Activated CD8-positive, alpha-beta memory T cell treated with anti-CD3 and anti-CD28 coated beads for 36 hours (primary cell): ENCODE measurements around the gene ZNF600. TPM values are rescaled to one million over a fixed set of nuclear protein-coding genes. Genes with fewer than 3 reads are reported as not detected.
"Not testable (repeated sequence)": the region's sequence is repeated elsewhere in the genome, so short reads cannot be mapped to it uniquely, and the experiment has no call there.

Source experiments
- CTCF ChIA-PET: fragments of 350-600 bp; sonication (Branson Sonifier 250); formaldehyde crosslinking; loops from one replicate; lab custom pipeline; 2021; ENCODE audit warnings: antibody characterized with exemption; lab: Charles Lee
- POLR2A ChIA-PET: fragments of 350-600 bp; sonication (Branson Sonifier 250); formaldehyde crosslinking; loops from one replicate; lab custom pipeline; 2021; ENCODE audit warnings: antibody characterized with exemption; lab: Charles Lee
- total RNA-seq, 2 experiments: library from RNA; stranded (reverse); gene quantifications; one replicate each; pipeline ENCODE4 v1.2.3, GENCODE V29; 2021

ZNF600 gene
- total RNA-seq = 10 to 100 TPM; 16.1 to 17.8 TPM

DNA sequence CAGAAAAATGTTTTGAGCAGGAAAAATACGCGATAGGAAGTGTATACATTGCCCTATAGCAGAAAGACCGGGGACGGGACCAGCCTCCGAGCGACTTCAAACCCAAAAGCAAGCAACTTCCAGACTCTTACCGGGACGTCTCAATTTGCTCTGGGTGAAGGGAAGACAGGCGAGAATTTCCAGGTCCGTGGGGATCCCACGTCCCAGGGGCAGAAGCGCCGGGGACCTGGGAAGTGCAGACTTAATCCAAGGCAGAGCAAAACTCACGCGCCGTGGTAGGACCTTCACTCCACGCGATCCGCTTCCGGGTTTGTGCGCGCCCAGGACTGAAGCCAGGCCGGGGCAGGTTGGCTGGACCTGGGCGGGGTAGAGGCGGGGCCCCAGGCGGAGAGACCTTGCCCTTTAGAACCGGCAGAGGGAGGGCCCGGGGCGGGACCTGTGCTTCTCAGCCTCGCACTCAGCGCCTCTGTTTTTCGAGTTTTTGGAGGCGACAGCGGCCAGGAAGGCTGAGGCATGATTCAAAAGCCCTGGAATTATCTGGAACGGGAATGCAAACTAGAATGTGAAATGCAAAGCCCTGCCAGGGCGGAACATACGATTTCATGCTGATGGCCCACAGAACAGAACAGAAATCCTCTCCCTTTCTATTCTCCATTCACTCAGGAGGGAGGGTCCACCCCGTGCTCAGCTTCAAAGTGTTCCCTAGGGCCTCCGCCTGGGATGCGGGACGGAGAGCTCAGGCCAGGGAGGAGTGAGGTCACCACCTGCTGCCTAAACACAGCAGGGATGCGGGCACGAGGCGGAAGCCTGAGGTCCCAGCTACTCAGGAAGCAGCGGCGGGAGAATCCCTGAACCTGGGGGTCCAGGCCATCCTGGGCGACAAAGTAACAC is at the start of gene ZNF600:
Gene ZNF600 (minus strand): TSS at position 328 of the 891 bp plus-strand sequence. CDS start 7,903 bp downstream, outside the sequence.
- CTCF ChIA-PET = interaction anchor here (0.7 kb wide), 2 partner anchors 85 to 249 kb away, joined by 3 to 5 read pairs; no protein-coding TSS in a partner anchor
- POLR2A ChIA-PET = interaction anchor here (0.6 to 0.7 kb wide), 5 partner anchors 15 to 204 kb away, joined by 3 to 7 read pairs (median 5); partner anchors contain the start of gene ZNF816

DNA sequence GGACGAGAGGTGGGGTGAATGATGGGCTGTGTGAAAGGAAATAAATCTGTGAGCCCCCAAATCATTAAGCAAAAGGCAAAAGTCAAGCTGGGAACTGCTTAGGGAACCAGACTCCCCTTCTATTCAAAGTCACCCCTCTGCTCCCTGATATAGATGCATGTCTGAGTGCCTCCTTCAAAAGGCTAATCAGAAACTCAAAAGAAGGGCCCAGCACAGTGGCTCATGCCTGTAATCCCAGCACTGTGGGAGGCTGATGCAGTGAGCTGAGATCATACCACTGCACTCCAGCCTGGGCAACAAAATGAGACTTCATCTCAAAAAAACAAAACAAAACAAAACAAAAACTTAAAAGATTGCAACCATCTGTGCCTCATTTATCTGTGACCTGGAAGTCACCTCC is 47.7 kb upstream of the ZNF600 start:
- CTCF ChIA-PET, POLR2A ChIA-PET: not testable (repeated sequence)

DNA sequence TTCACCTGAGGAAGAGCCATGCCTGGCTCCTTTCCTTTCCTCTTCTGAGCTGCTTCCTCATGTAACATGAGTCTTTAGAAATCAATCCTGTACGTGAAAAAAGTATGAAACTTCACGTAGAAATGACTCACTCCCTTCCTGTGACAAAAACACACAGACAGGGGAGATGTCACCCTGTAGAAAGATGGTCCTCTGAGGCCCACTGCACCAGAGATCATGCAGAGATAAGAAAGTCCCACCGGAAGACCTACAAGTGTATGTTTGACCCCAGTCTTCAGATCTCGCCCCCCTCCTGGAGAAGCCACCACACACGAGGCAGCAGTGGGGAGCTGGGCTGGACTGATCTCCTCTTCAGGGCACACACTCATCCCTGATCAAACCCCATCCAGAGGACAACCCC is 47.0 kb upstream of the ZNF600 start:
- CTCF ChIA-PET, POLR2A ChIA-PET: not testable (repeated sequence)

DNA sequence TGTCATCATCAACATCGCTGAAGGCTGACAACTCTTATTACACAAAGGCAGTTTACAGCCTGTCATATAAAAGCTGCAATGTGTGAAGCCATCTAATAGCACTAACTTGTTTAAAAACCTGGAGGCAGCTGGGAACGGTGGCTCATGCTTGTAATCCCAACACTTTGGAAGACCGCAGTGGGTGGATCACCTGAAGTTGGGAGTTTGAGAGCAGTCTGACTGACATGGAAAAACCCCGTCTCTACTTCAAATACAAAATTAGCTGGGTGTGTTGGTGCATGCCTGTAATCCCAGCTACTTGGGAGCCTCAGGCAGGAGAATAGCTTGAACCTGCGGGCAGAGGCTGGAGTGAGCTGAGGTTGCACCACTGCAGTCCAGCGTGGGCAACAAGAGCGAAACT is 43.3 kb upstream of the ZNF600 start:
- CTCF ChIA-PET, POLR2A ChIA-PET: not testable (repeated sequence)

DNA sequence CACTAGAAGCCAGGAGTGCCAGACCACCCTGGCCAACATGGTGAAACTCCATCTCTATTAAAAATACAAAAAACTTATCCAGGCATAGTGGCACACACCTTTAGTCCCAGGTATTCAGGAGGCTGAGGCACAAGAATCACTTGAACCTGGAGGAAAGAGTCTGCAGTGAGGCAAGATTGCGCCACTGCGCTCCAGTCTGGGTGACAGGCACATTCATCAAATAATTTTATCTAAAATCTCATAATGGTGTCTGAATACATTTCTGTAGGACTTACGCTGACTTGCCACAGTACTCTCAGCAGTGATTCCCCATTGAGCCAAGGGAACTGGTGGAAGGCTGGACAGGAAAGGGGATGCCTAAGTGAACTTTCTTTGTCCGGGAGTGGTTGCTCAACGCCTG is 39.2 kb upstream of the ZNF600 start:
- CTCF ChIA-PET = no interaction called here
- POLR2A ChIA-PET = no interaction called here

DNA sequence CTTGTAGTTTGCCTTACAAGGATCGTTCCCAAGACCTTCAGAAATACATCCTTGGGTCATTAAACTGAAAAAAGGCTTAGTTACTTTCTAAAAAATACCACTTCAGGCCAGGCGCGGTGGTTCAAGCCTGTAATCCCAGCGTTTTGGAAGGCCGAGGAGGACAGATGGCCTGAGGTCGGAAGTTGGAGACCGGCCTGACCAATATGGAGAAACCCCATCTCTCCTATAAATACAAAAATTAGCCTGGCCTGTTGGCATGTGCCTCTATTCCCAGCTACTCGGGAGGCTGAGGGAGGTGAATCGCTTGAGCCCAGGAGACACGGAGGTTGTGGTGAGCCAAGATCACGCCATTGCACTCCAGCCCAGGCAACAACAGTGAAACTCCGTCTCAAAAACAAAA is 37.1 kb upstream of the ZNF600 start:
- CTCF ChIA-PET = no interaction called here

DNA sequence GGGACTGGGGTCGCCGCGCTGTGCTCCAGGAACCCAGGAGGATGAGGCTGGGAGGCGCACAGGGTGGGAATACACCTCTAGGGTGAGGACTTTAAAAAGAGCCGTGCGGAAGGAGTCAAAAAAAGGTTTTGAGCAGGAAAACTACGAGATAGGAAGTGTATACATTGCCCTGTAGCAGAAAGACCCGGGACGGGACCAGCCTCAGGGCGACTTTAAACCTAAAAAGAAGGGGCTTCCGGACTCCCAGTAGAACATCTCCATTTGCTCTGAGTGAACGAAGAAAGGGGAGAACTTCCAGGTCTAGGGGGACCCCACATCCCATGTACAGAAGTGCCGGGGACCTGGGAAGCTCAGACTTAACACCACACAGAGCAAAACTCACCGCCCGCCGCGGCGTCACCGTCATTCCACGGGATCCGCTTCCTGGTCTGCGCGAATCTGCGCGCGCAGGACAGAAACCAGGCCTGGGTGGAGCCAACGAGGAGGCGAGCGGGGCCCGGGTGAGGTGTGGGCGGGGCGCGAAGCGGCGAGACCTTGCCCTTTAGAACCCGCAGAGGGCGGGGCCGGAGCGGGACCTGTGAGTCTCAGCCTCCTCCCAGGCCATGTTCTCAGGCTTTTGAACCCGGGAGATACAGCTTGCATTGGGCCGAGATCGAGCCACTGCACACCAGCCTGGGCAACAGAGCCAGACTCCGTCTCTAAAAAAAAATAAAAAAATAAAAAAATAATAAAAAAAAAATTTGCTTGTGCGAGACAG is 34.8 kb upstream of the ZNF600 start, which contains the start of gene ZNF28:
Gene ZNF28 (minus strand): TSS at position 430 of the 757 bp plus-strand sequence. CDS start 3,675 bp downstream, outside the sequence.
- CTCF ChIA-PET, POLR2A ChIA-PET: not testable (repeated sequence)

More for the DNA sequence above, 37.1 kb upstream of the ZNF600 start:
- POLR2A ChIA-PET = no interaction called here

DNA sequence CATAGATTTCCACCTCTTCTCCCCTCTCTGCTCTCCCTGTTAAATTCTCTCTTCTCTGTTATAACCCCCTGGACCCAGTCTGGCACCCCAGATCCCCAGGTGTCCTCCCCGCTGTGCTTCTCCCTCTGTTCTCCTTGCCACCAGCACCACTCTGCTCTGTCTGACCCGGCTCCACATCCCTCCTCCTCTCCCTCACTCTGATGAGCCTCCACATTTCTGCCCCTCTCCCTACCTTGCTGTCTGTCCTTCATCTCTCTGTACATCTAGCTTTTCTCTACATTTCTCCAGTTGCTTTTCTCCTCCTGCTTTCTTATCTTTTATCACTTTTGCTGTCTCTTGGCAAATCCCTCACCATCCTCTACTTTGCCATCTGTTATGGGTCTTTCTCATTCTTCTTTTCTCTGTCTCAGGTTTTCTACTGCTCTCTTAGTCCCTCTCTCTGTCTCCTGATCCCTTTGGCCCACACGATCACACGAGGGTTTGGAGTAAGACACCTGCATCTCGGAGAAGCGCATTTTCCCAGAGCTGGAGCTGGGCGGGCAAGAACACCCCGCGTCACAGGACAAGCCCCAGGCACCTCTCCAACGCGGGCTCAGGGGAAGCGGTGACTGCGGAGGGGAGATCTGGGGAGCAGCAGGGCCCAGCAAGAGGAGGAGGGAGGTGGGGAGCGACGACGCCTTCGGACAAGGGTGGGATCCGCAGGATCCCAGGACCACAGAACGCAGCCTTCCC is 34.0 kb upstream of the ZNF600 start:
- POLR2A ChIA-PET = interaction anchor here (0.7 kb wide), 1 partner anchor 107 kb away, joined by 7 read pairs; no protein-coding TSS in a partner anchor
- CTCF ChIA-PET = not testable (repeated sequence)

DNA sequence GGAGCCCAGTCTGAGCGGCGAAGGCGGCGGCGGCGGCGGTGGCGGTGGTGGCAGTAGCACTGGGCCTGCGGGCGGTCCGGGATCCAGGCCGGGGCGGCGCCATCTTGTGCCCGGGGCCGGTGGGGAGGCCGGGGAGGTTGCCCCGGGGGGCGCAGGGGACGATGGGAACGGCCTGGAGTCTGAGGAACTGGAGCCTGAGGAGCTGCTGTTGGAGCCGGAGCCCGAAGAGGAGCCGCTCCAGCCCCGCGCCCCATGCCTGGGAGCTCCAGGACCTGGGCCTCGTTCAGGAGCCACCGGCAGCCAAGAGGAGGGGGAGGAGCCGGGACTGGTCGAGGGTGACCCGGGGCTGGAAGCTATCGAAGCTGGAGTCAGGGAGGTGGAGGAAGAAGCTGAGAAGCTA is 23.2 kb upstream of the ZNF600 start:
- ChIA-PET CTCF (no interaction called here), POLR2A (no interaction called here)

DNA sequence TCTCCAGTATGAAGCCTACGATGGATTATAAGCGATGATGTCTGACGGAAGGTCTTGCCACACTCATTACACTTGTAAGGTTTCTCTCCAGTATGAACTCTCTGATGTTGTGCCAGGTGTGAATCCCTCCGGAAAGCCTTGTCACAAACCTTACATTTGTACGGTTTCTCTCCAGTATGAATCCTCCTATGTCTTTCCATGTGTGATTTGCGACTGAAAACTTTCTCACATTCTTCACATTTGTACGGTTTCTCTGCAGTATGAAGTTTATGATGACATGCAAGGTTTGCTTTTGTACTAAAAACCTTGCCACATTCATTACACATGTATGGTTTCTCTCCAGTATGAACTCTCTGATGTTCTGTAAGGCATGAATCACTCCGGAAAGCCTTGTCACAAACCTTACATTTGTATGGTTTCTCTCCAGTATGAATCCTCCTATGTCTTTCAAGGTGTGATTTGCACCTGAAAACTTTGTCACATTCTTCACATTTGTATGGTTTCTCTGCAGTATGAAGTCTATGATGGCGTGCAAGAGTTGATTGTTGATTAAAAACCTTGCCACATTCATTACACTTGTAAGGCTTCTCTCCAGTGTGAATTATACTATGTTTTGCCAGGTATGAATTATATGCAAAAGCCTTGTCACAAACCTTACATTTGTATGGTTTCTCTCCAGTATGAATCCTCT is 13.5 kb upstream of the ZNF600 start:
- POLR2A ChIA-PET, CTCF ChIA-PET: not testable (repeated sequence)

DNA sequence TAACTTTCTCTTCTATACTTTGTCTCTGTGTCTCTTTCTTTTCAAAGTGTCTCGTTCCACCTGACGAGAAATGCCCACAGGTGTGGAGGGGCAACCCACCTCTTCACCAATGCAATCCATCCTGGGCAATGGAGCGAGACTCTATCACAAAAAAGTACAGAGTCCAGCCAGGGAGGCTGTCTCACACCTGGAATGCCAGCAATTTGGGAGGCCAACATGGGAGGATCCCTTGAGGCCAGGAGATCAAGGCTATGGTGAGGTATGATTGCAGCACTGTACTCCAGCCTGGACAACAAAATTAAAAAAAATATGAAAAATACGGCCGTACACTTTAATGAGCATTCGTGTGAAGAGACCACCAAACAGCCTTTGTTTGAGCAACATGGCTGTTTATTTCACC is 2.8 kb upstream of the ZNF600 start:
- ChIA-PET CTCF (no interaction called here), POLR2A (no interaction called here)

DNA sequence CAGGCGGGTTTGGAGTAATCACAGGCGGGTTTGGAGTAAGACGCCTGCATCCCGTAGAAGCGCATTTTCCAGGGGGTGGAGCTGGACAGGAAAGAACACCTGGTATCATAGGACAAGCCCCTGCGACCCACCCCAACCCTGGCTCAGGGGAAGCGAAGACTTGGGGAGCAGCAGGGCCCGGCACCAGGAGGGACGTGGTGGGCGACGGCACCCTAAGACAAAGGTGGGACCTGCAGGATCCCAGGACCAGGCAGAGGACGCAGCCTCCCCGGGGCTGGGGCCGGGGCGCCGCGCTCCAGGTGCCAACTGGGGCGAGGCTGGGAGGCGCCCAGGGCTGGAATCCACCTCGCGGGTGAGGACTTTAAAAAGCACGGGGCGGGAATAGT is 520 bp downstream of the ZNF600 start:
- CTCF ChIA-PET = no interaction called here
- POLR2A ChIA-PET = no interaction called here

DNA sequence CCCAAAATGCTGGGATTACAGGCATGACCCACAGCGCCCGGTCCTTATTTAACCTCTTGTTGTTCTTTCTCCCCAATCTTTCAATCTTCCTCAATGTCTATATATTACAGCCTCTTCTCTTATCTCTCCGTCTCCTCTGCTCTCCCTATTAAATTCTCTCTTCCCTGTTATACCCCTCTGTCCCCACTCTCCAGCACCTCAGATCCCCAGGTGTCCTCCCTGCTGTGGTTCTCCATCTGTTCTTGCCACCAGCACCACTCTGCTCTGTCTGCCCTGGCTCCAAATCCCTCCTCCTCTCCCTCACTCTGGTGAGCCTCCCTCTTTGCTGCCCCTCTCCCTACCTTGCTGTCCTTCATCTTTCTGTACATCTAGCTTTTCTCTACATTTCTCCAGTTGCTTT is 1.1 kb downstream of the ZNF600 start:
- ChIA-PET POLR2A (no interaction called here), CTCF (interaction anchor here (0.7 kb wide), 2 partner anchors 93 to 148 kb away, joined by 3 read pairs; no protein-coding TSS in a partner anchor)

DNA sequence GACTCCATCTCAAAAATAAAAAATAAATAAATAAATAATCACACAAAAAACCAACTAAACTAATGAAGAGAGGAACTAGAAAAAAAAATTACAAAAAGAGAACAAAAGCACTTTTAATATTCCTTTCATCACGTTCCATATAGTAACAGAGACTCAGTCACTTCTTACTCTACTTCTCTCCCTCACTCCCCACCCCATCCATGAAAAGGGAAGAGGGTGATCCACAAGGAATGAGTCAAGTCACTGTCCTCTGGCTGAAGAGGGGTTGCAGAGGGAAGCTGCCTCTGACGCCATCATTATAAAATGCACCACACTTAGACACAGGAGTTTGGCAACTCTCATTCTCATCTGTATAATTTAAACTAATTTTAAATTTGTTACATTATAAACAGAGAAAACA is 3.7 kb downstream of the ZNF600 start:
- POLR2A ChIA-PET, CTCF ChIA-PET: not testable (repeated sequence)

DNA sequence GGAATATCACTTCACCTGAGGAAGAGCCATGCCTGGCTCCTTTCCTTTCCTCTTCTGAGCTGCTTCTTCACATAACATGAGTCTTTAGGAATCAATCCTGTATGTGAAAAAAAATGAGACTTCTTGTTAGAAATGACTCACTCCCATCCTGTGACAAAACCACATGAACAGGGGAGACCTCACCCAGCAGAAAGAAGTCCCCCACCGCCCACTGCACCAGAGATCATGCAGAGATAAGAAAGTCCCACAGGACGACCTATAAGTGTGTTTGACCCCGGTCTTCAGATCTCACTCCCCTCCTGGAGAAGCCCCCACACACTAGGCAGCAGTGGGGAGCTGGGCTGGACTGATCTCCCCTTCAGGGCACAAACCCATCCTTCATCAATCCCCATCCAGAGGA is 7.8 kb downstream of the ZNF600 start:
- ChIA-PET POLR2A (interaction anchor here (0.6 kb wide), 1 partner anchor 17 kb away, joined by 3 read pairs; no protein-coding TSS in a partner anchor), CTCF (no interaction called here)

DNA sequence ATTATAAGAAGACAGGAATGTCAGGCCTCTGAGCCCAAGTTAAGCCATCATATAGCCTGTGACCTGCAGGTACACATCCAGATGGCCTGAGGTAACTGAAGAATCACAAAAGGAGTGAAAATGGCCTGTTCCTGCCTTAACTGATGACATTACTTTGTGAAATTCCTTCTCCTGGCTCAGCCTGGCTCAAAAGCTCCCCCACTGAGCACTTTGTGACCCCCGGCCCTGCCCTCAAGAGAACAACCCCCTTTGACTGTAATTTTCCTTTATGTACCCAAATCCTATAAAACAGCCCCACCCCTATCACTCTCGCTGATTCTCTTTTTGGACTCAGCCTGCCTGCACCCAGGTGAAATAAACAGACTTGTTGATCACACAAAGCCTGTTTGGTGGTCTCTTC is 30.1 kb downstream of the ZNF600 start:
- CTCF ChIA-PET = not testable (repeated sequence)

DNA sequence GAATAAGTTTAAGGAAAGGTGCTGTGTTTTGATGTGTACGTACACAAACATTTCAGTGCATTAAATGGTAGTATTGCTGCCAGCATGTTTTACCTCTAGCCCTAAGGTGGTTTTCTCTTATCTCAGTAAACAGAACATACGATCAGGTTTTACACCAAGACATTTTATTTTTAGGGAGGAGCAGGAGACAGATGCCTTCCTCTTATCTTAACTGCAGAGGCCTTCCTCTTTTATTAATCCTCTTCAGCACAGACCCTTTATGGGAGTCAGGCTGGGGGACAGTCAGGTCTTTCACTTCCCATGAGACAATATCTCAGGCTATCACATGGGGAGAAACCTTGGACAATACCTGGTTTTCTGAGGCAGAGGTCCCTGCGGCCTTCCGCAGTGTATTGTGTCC is 36.8 kb downstream of the ZNF600 start:
- CTCF ChIA-PET = no interaction called here

More for the DNA sequence above, 30.1 kb downstream of the ZNF600 start:
- POLR2A ChIA-PET = not testable (repeated sequence)

DNA sequence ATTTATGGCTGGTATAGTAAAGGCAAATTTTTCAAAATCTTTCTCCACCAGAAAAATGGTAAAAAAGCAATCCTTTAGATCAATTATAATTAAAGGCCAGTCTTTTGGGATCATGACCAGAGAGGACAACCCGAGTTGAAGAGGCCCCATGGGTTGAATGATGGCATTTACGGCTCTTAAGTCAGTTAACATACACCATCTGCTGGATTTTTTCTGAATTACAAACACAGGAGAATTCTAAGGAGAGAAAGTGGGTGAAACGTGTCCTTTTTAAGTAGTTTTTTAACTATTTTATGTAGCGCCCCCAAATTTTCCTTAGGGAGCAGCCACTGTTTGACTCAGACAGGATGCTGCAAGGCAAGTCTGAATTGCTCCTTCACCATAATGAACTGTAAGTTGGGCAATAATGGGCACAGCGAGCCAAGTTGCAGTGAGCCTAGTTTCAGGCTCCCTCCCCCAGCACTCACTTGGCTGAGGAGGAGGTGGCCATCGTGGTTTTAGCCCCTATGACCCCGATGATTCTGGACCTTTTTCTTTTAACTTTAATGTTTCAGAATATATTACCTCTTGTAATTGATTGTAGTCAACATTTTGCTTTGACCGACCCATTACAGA is 38.1 kb downstream of the ZNF600 start:
- ChIA-PET CTCF (no interaction called here), POLR2A (no interaction called here)

More for the DNA sequence above, 36.8 kb downstream of the ZNF600 start:
- POLR2A ChIA-PET = no interaction called here
